GM19238 (cell line): ENCODE data around the gene PUM1.
"Not testable (repeated sequence)": the region's sequence is repeated elsewhere in the genome, so short reads cannot be mapped to it uniquely, and the experiment has no call there.

Experiments
- DNase-seq: peaks from one replicate; pipeline ENCODE4 v3.0.0; 2011; ENCODE audit warnings: low spot score; ENCODE audit not compliant: insufficient read length

PUM1 gene

GRCh38 chr1:30998171-30998570 lies 67.3 kb downstream of the PUM1 start:
- no peak for DNase-seq

GRCh38 chr1:30997463-30998057 lies 68.0 kb downstream of the PUM1 start:
- no peak for DNase-seq

- DNase-seq = no peak
Measured at GRCh38 chr1:30995990-30996612, 69.4 kb downstream of the PUM1 start.

- DNase-seq = no peak
Measured at GRCh38 chr1:30991862-30992606, 73.5 kb downstream of the PUM1 start.

GRCh38 chr1:30990591-30990990 lies 74.9 kb downstream of the PUM1 start:
- no peak for DNase-seq

- no peak for DNase-seq
Measured at GRCh38 chr1:30988045-30988444, 77.5 kb downstream of the PUM1 start.

- no peak for DNase-seq
Measured at GRCh38 chr1:30986755-30987154, 78.8 kb downstream of the PUM1 start.

- DNase-seq = no peak
Measured at GRCh38 chr1:30984991-30985503, 80.5 kb downstream of the PUM1 start.

- DNase-seq = no peak
Measured at GRCh38 chr1:30984165-30984889, 81.2 kb downstream of the PUM1 start.

GRCh38 chr1:30982937-30983336 lies 82.6 kb downstream of the PUM1 start:
- no peak for DNase-seq

GRCh38 chr1:30982431-30982830 lies 83.1 kb downstream of the PUM1 start:
- DNase-seq = no peak

- no peak for DNase-seq
Measured at GRCh38 chr1:30981172-30981571, 84.3 kb downstream of the PUM1 start.

- no peak for DNase-seq
Measured at GRCh38 chr1:30977511-30977910, 88.0 kb downstream of the PUM1 start.

GRCh38 chr1:30977105-30977504 lies 88.4 kb downstream of the PUM1 start:
- DNase-seq = no peak

- no peak for DNase-seq
Measured at GRCh38 chr1:30976143-30976542, 89.4 kb downstream of the PUM1 start.

- DNase-seq = no peak
Measured at GRCh38 chr1:30975217-30975616, 90.3 kb downstream of the PUM1 start.

GRCh38 chr1:30974536-30974935 lies 91.0 kb downstream of the PUM1 start:
- no peak for DNase-seq

GRCh38 chr1:30972349-30972748 lies 93.2 kb downstream of the PUM1 start:
- not testable (repeated sequence) for DNase-seq

GRCh38 chr1:30971496-30971895 lies 94.0 kb downstream of the PUM1 start:
- DNase-seq = no peak

GRCh38 chr1:30969903-30970302 lies 95.6 kb downstream of the PUM1 start:
- DNase-seq = no peak

GRCh38 chr1:30968220-30968971 lies 97.1 kb downstream of the PUM1 start:
- no peak for DNase-seq
